Common myeloid progenitor, CD34-positive (primary cell): ENCODE measurements around the gene CACNA1S.

Experiments used
- CTCF ChIA-PET: fragments of 350-600 bp; sonication (Branson Sonifier 250); formaldehyde crosslinking; loops from one replicate; lab custom pipeline; 2021; ENCODE audit warnings: antibody characterized with exemption; lab: Charles Lee
- POLR2A ChIA-PET: fragments of 350-600 bp; sonication (Branson Sonifier 250); formaldehyde crosslinking; loops from one replicate; lab custom pipeline; 2021; ENCODE audit warnings: antibody characterized with exemption; lab: Charles Lee
- DNase-seq, 3 donors: peaks; one replicate each; pipeline versions ENCODE4 v3.0.0 to v3.0.0-alpha.2; 2013
- H3K27ac ChIP-seq, 2 experiments: 1 replicate in 1 of 2; 2 replicates in 1 of 2; pipeline ENCODE4 v1.7.0; 2013; ENCODE audit warnings: inconsistent platforms in 2 of 2, low read length in 2 of 2, mild to moderate bottlenecking in 2 of 2, low read depth in 1 of 2, moderate library complexity in 1 of 2; ENCODE audit not compliant: severe bottlenecking in 2 of 2, insufficient read depth in 1 of 2, poor library complexity in 1 of 2
- H3K27me3 ChIP-seq, 5 experiments: replicated peaks in 2 of 5; 1 replicate in 3 of 5; 2 replicates in 2 of 5; pipeline versions ENCODE4 v1.6.1 to v1.7.0; 2013; ENCODE audit warnings: low read length in 4 of 5, mild to moderate bottlenecking in 2 of 5, moderate library complexity in 2 of 5, inconsistent platforms in 1 of 5; ENCODE audit not compliant: insufficient read depth in 5 of 5, control insufficient read depth in 4 of 5
- H3K36me3 ChIP-seq, 4 experiments: 1 replicate in 2 of 4; 2 replicates in 2 of 4; pipeline versions ENCODE4 v1.6.1 to v1.7.0; 2013; ENCODE audit warnings: low read length in 3 of 4, control low read depth in 1 of 4, mild to moderate bottlenecking in 1 of 4; ENCODE audit not compliant: control insufficient read depth in 4 of 4, insufficient read depth in 4 of 4
- H3K4me1 ChIP-seq, 4 experiments: 1 replicate in 3 of 4; 2 replicates in 1 of 4; pipeline versions ENCODE4 v1.6.1 to v1.7.1; 2013; ENCODE audit warnings: low read length in 3 of 4, mild to moderate bottlenecking in 3 of 4, control low read depth in 1 of 4, inconsistent platforms in 1 of 4, moderate library complexity in 1 of 4; ENCODE audit not compliant: control insufficient read depth in 4 of 4, insufficient read depth in 4 of 4; ENCODE audit errors: control extremely low read depth in 1 of 4
- H3K4me3 ChIP-seq, 7 experiments: 1 replicate in 4 of 7; 2 replicates in 3 of 7; pipeline versions ENCODE4 v1.5.1 to v1.7.0; 2013; ENCODE audit warnings: mild to moderate bottlenecking in 7 of 7, low read length in 6 of 7, moderate library complexity in 6 of 7, inconsistent platforms in 2 of 7, low read depth in 2 of 7, control low read depth in 1 of 7; ENCODE audit not compliant: insufficient read depth in 4 of 7, control insufficient read depth in 1 of 7; ENCODE audit errors: extremely low read depth in 1 of 7
- H3K9me3 ChIP-seq, 5 experiments: 1 replicate in 4 of 5; 2 replicates in 1 of 5; pipeline versions ENCODE4 v1.6.1 to v1.7.1; 2013; ENCODE audit warnings: low read length in 4 of 5, mild to moderate bottlenecking in 2 of 5, inconsistent platforms in 1 of 5, low read depth in 1 of 5, moderate library complexity in 1 of 5; ENCODE audit not compliant: control insufficient read depth in 4 of 5, insufficient read depth in 2 of 5; ENCODE audit errors: control extremely low read depth in 1 of 5
- WGBS: methylation state at CpG from one replicate; pipeline ENCODE4 v1.1.5; 2013; ENCODE audit not compliant: insufficient coverage; 5-methylcytosine and 5-hydroxymethylcytosine counted together

CACNA1S gene

DNA sequence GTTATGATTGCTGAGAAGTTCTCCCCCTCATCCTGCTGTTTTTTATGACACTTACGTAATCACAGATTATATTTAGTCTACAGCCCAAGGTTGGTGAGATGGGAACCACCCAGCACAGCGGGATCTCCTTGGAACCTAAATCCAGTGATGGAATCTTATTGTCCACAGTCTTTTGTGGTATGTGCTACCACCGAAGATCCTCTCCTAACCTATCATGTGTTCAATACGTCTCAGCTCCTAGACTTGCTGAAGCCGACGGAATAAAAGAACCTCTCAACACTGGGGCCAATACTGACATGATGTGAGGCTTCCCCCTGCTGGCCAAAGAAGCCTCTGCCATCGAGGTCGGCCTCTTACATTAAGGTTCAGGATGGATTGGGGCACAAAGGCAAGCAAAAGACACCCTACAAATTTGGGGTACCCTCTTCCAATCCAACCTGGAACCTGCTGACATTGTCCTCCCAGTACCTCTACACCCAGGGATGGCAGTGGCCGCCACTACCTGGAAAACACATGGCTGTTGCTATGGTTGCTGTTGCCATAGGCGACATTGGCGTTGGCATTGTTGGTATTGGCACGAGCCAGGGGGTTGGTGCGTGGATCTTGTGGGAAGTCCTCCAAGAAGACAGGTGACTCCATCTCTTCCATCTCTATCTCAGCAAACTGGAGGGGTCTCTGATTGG, 69.3 kb downstream of the CACNA1S start:
- Histone ChIP-seq H3K36me3 (no peaks in the 10 kb centered on the region), H3K4me1 (peaks cover 0 to 2% (median 0%) of the 10 kb centered on the region in 4 experiments), H3K27me3 (peaks cover 0 to 6% (median 3%) of the 10 kb centered on the region in 5 experiments), H3K27ac (no peak overlapping the region), H3K4me3 (no peak overlapping the region), H3K9me3 (no peaks in the 10 kb centered on the region)
- peak; percentile 71 to 88 (median 82) for DNase-seq
- POLR2A ChIA-PET: interaction anchor here (0.9 kb wide), 1 partner anchor 71 kb away, joined by 3 read pairs; no protein-coding TSS in a partner anchor
- WGBS: 45% methylated on average over 13 of the region's 13 CpGs
- CTCF ChIA-PET: interaction anchor here (0.7 to 13.1 kb wide), 11 partner anchors 9 to 77 kb away, joined by 3 to 221 read pairs (median 5); partner anchors contain the start of gene KIF21B

- ChIA-PET CTCF (interaction anchor here (1.3 to 13.1 kb wide), 9 partner anchors 14 to 73 kb away, joined by 3 to 221 read pairs (median 6); partner anchors contain the start of gene KIF21B), POLR2A (no interaction called here)
- Histone ChIP-seq H3K4me3 (no peak overlapping the region), H3K4me1 (peaks cover 0 to 2% (median 0%) of the 10 kb centered on the region in 4 experiments), H3K27ac (no peak overlapping the region), H3K36me3 (no peaks in the 10 kb centered on the region), H3K27me3 (peaks cover 0 to 4% (median 3%) of the 10 kb centered on the region in 5 experiments), H3K9me3 (no peaks in the 10 kb centered on the region)
- WGBS: no CpG with 5 or more reads among the region's 2 CpGs
- DNase-seq: no peak
These were observed 71.2 kb downstream of the CACNA1S start for GRCh38 chr1:201041011-201041410.

GRCh38 chr1:201039876-201040275, 72.3 kb downstream of the CACNA1S start:
- ChIA-PET POLR2A (no interaction called here), CTCF (interaction anchor here (0.6 to 13.1 kb wide), 4 partner anchors 13 to 236 kb away, joined by 3 to 221 read pairs (median 84); partner anchors contain the start of gene KIF21B)
- 82% methylated on average over 5 of the region's 5 CpGs for WGBS
- H3K36me3 ChIP-seq: no peaks in the 10 kb centered on the region
- H3K9me3 ChIP-seq: no peaks in the 10 kb centered on the region
- H3K4me1 ChIP-seq: peaks cover 0 to 2% (median 0%) of the 10 kb centered on the region in 4 experiments
- no peak overlapping the region for H3K4me3 ChIP-seq
- no peak overlapping the region for H3K27ac ChIP-seq
- DNase-seq: no peak
- peaks cover 0 to 3% (median 1%) of the 10 kb centered on the region in 5 experiments for H3K27me3 ChIP-seq

GRCh38 chr1:201039418-201039817, 72.8 kb downstream of the CACNA1S start:
- H3K9me3 ChIP-seq: no peaks in the 10 kb centered on the region
- ChIA-PET POLR2A (no interaction called here), CTCF (interaction anchor here (0.6 to 13.1 kb wide), 5 partner anchors 13 to 236 kb away, joined by 3 to 221 read pairs (median 35); partner anchors contain the start of gene KIF21B)
- no peak overlapping the region for H3K4me3 ChIP-seq
- no peak overlapping the region for H3K27ac ChIP-seq
- no peak for DNase-seq
- peaks cover 0 to 2% (median 0%) of the 10 kb centered on the region in 5 experiments for H3K27me3 ChIP-seq
- no peaks in the 10 kb centered on the region for H3K36me3 ChIP-seq
- WGBS: 91% methylated on average over 1 of the region's 2 CpGs
- peaks cover 0 to 2% (median 0%) of the 10 kb centered on the region in 4 experiments for H3K4me1 ChIP-seq

DNA sequence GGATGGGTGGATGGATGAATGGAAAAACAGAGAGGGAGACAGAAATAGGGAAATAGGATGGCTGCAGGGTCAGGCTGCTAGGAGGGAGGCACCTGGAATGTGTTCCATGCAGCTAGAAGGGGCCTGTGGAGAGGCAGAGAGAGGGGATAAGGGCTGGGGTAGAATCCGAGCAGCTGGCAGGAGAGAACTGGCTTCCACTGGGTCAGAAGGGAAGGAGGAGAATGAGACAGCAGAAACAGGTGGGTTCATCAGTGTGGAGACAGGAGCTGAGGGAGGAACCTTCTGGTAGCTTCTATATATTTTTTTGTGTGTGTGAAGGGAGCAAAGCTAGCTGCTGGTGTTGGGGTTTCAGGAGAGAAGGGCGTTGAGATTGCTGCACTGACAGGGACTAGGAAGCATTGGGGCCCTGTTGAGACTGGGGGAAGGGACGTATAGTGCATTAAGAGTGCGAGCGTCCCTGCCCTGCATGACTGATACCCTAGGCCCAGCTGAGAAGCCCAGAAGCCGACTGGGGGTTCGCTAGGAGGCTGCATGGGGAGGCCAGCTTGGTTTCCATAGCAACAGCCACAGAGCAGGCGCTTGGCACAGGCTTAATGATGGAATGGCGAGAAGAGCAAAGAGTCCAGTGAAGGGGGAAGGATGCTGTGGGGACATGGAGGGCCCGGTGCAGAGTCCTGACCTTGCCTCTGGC, 73.9 kb downstream of the CACNA1S start:
- Histone ChIP-seq H3K4me1 (peaks cover 0 to 2% (median 0%) of the 10 kb centered on the region in 4 experiments), H3K36me3 (no peaks in the 10 kb centered on the region), H3K4me3 (no peak overlapping the region), H3K27me3 (no peaks in the 10 kb centered on the region), H3K27ac (no peak overlapping the region), H3K9me3 (no peaks in the 10 kb centered on the region)
- CTCF ChIA-PET: interaction anchor here (0.8 to 13.1 kb wide), 4 partner anchors 11 to 73 kb away, joined by 3 to 221 read pairs (median 84); partner anchors contain the start of gene KIF21B
- no peak for DNase-seq
- POLR2A ChIA-PET: interaction anchor here (0.7 kb wide), 1 partner anchor 15 kb away, joined by 3 read pairs; the partner anchor contains the start of gene KIF21B
- WGBS: 99% methylated on average over 9 of the region's 10 CpGs

GRCh38 chr1:201036188-201036842, 75.9 kb downstream of the CACNA1S start:
- WGBS: 96% methylated on average over 7 of the region's 12 CpGs
- no peak for DNase-seq
- POLR2A ChIA-PET: no interaction called here
- H3K4me3 ChIP-seq: no peak overlapping the region
- H3K27ac ChIP-seq: no peak overlapping the region
- no peaks in the 10 kb centered on the region for H3K27me3 ChIP-seq
- peaks cover 0 to 4% (median 0%) of the 10 kb centered on the region in 4 experiments for H3K4me1 ChIP-seq
- no peaks in the 10 kb centered on the region for H3K9me3 ChIP-seq
- no peaks in the 10 kb centered on the region for H3K36me3 ChIP-seq
- CTCF ChIA-PET: interaction anchor here (0.6 to 12.4 kb wide), 7 partner anchors 9 to 219 kb away, joined by 3 to 133 read pairs (median 6); partner anchors contain the start of gene KIF21B
